Activated CD8-positive, alpha-beta memory T cell treated with anti-CD3 and anti-CD28 coated beads, Interleukin-2, amount 10 ng/mL, durations not matched to agents 7 days and 5 days (primary cell): Measurements from ENCODE around the gene FIZ1. TPM values are rescaled to one million over a fixed set of nuclear protein-coding genes. Genes with fewer than 3 reads are reported as not detected.

Source experiments
- ATAC-seq: fragments of 150-1000 bp; cut with Tn5 transposase; one replicate; pipeline ENCODE4 v1.10.0; 2021; ENCODE audit warnings: moderate library complexity
- CTCF ChIA-PET: fragments of 350-600 bp; sonication (Branson Sonifier 250); formaldehyde crosslinking; loops from one replicate; lab custom pipeline; 2021; ENCODE audit warnings: antibody characterized with exemption; lab: Charles Lee
- DNase-seq: peaks from one replicate; pipeline ENCODE4 v3.0.0-alpha.2; 2020
- H3K27ac Mint-ChIP-seq: one replicate; pipeline ENCODE4 v1.8.0; 2021; ENCODE audit warnings: mild to moderate bottlenecking, mixed read lengths
- H3K27me3 Mint-ChIP-seq: one replicate; pipeline ENCODE4 v1.8.0; 2021; ENCODE audit warnings: mixed read lengths
- H3K36me3 Mint-ChIP-seq: one replicate; pipeline ENCODE4 v1.8.0; 2021; ENCODE audit warnings: mild to moderate bottlenecking, mixed read lengths
- H3K4me1 Mint-ChIP-seq: one replicate; pipeline ENCODE4 v1.8.0; 2021; ENCODE audit warnings: mixed read lengths
- H3K4me3 Mint-ChIP-seq: one replicate; pipeline ENCODE4 v1.8.0; 2021; ENCODE audit warnings: mild to moderate bottlenecking, moderate library complexity, mixed read lengths
- H3K9me3 Mint-ChIP-seq: one replicate; pipeline ENCODE4 v1.8.0; 2022; ENCODE audit warnings: low read depth, mixed read lengths
- total RNA-seq, 2 experiments: library from RNA; stranded (reverse); gene quantifications; one replicate each; pipeline ENCODE4 v1.2.3, GENCODE V29; 2021

Gene FIZ1
- 10 to 100 TPM; 13.0 to 15.7 TPM for total RNA-seq

- peaks cover 35% of the 10 kb centered on the region for H3K36me3 Mint-ChIP-seq
- peak within 1 kb of the TSS; percentile 99 for H3K27ac Mint-ChIP-seq
These were observed at the start of gene FIZ1 for GRCh38 chr19:55599468-55599841. Gene FIZ1 (minus strand): TSS chr19:55599517. CDS start chr19:55597865, 1,652 bp downstream.

GRCh38 chr19:55648585-55649267 lies 49.4 kb upstream of the FIZ1 start:
- CTCF ChIA-PET: interaction anchor here (1.1 to 5.5 kb wide), 4 partner anchors 9 to 508 kb away, joined by 3 to 74 read pairs (median 4); no protein-coding TSS in a partner anchor
- Mint-ChIP-seq H3K4me1 (peaks cover 30% of the 10 kb centered on the region), H3K9me3 (no peaks in the 10 kb centered on the region), H3K4me3 (peak overlapping the region; percentile 63), H3K27ac (peak overlapping the region; percentile 52), H3K36me3 (peaks cover 8% of the 10 kb centered on the region), H3K27me3 (no peaks in the 10 kb centered on the region)
- no peak for DNase-seq
- no peak for ATAC-seq

More at GRCh38 chr19:55599468-55599841, at the start of gene FIZ1:
- Mint-ChIP-seq H3K4me1 (peaks cover 25% of the 10 kb centered on the region), H3K27me3 (no peaks in the 10 kb centered on the region), H3K9me3 (no peaks in the 10 kb centered on the region), H3K4me3 (peak within 1 kb of the TSS; percentile 86)
- DNase-seq (peak; percentile 98), ATAC-seq (peak; percentile 77)
- CTCF ChIA-PET: interaction anchor here (0.7 to 4.2 kb wide), 12 partner anchors 12 to 345 kb away, joined by 3 to 31 read pairs (median 6); partner anchors contain the start of genes CCDC106, U2AF2, ZNF581 and ZNF628

GRCh38 chr19:55647732-55648584 lies 48.6 kb upstream of the FIZ1 start, which contains the start of gene CCDC106:
Gene CCDC106 (plus strand): TSS chr19:55648212. CDS start chr19:55649047, 835 bp downstream.
- Mint-ChIP-seq H3K27ac (peak within 1 kb of the TSS; percentile 75), H3K4me1 (peaks cover 35% of the 10 kb centered on the region), H3K9me3 (no peaks in the 10 kb centered on the region), H3K27me3 (no peaks in the 10 kb centered on the region), H3K4me3 (peak within 1 kb of the TSS; percentile 71), H3K36me3 (peaks cover 8% of the 10 kb centered on the region)
- CTCF ChIA-PET: interaction anchor here (1.2 to 5.5 kb wide), 4 partner anchors 8 to 67 kb away, joined by 3 to 74 read pairs (median 5); partner anchors contain the start of gene FIZ1
- no peak for DNase-seq
- peak; percentile 9 for ATAC-seq

- Mint-ChIP-seq H3K27ac (peak overlapping the region; percentile 75), H3K4me1 (peaks cover 37% of the 10 kb centered on the region)
- CTCF ChIA-PET: interaction anchor here (1.2 to 5.5 kb wide), 4 partner anchors 13 to 143 kb away, joined by 3 to 74 read pairs (median 4); partner anchors contain the start of gene FIZ1
These were observed 47.8 kb upstream of the FIZ1 start for GRCh38 chr19:55646889-55647731.

GRCh38 chr19:55645512-55645881 lies 46.2 kb upstream of the FIZ1 start:
- peaks cover 42% of the 10 kb centered on the region for H3K4me1 Mint-ChIP-seq
- ATAC-seq: no peak

More at GRCh38 chr19:55646889-55647731, 47.8 kb upstream of the FIZ1 start:
- peaks cover 7% of the 10 kb centered on the region for H3K36me3 Mint-ChIP-seq
- H3K27me3 Mint-ChIP-seq: no peaks in the 10 kb centered on the region
- no peaks in the 10 kb centered on the region for H3K9me3 Mint-ChIP-seq
- DNase-seq (no peak), ATAC-seq (no peak)
- peak overlapping the region; percentile 71 for H3K4me3 Mint-ChIP-seq

GRCh38 chr19:55644842-55645511 lies 45.7 kb upstream of the FIZ1 start:
- CTCF ChIA-PET: interaction anchor here (0.6 to 5.5 kb wide), 3 partner anchors 9 to 20 kb away, joined by 4 to 74 read pairs (median 41); partner anchors contain the start of gene U2AF2
- Mint-ChIP-seq H3K27ac (peak overlapping the region; percentile 95), H3K9me3 (no peaks in the 10 kb centered on the region), H3K4me1 (peaks cover 48% of the 10 kb centered on the region), H3K27me3 (no peaks in the 10 kb centered on the region), H3K4me3 (peak overlapping the region; percentile 87), H3K36me3 (peaks cover 6% of the 10 kb centered on the region)
- ATAC-seq (no peak), DNase-seq (no peak)

More at GRCh38 chr19:55645512-55645881, 46.2 kb upstream of the FIZ1 start:
- H3K4me3 Mint-ChIP-seq: peak overlapping the region; percentile 18
- CTCF ChIA-PET: interaction anchor here (0.6 to 5.5 kb wide), 3 partner anchors 8 to 20 kb away, joined by 4 to 74 read pairs (median 41); partner anchors contain the start of gene U2AF2
- H3K36me3 Mint-ChIP-seq: peaks cover 6% of the 10 kb centered on the region
- DNase-seq: no peak
- no peaks in the 10 kb centered on the region for H3K9me3 Mint-ChIP-seq
- peak overlapping the region; percentile 57 for H3K27ac Mint-ChIP-seq
- H3K27me3 Mint-ChIP-seq: no peaks in the 10 kb centered on the region

GRCh38 chr19:55644191-55644833 lies 45.0 kb upstream of the FIZ1 start:
- CTCF ChIA-PET: interaction anchor here (2.6 to 4.1 kb wide), 2 partner anchors 9 to 12 kb away, joined by 21 to 41 read pairs; partner anchors contain the start of gene U2AF2
- peaks cover 6% of the 10 kb centered on the region for H3K36me3 Mint-ChIP-seq
- peak overlapping the region; percentile 87 for H3K4me3 Mint-ChIP-seq
- no peaks in the 10 kb centered on the region for H3K27me3 Mint-ChIP-seq
- peak overlapping the region; percentile 95 for H3K27ac Mint-ChIP-seq
- DNase-seq (no peak), ATAC-seq (no peak)
- H3K9me3 Mint-ChIP-seq: no peaks in the 10 kb centered on the region
- peaks cover 47% of the 10 kb centered on the region for H3K4me1 Mint-ChIP-seq

- Mint-ChIP-seq H3K4me3 (peak overlapping the region; percentile 87), H3K27me3 (no peaks in the 10 kb centered on the region), H3K9me3 (no peaks in the 10 kb centered on the region), H3K27ac (peak overlapping the region; percentile 95), H3K4me1 (peaks cover 50% of the 10 kb centered on the region), H3K36me3 (peaks cover 9% of the 10 kb centered on the region)
- DNase-seq (no peak), ATAC-seq (no peak)
- CTCF ChIA-PET: interaction anchor here (2.6 to 4.1 kb wide), 2 partner anchors 10 to 11 kb away, joined by 21 to 41 read pairs; partner anchors contain the start of gene U2AF2
These were observed 44.5 kb upstream of the FIZ1 start for GRCh38 chr19:55643887-55644176.

- peak; percentile 85 for DNase-seq
- peaks cover 12% of the 10 kb centered on the region for H3K36me3 Mint-ChIP-seq
- peak; percentile 66 for ATAC-seq
- H3K4me3 Mint-ChIP-seq: peak within 1 kb of the TSS; percentile 87
- CTCF ChIA-PET: interaction anchor here (1.3 to 4.1 kb wide), 6 partner anchors 10 to 140 kb away, joined by 3 to 41 read pairs (median 4); partner anchors contain the start of genes FIZ1, U2AF2, ZNF524 and ZNF865
- H3K9me3 Mint-ChIP-seq: no peaks in the 10 kb centered on the region
- H3K27me3 Mint-ChIP-seq: no peaks in the 10 kb centered on the region
- peak within 1 kb of the TSS; percentile 95 for H3K27ac Mint-ChIP-seq
- peaks cover 50% of the 10 kb centered on the region for H3K4me1 Mint-ChIP-seq
These were observed 43.9 kb upstream of the FIZ1 start, which contains the start of gene ZNF581 for GRCh38 chr19:55643003-55643886. Gene ZNF581 (plus strand): TSS chr19:55643649. CDS start chr19:55644572, 923 bp downstream.

- CTCF ChIA-PET: interaction anchor here (1.0 to 4.1 kb wide), 7 partner anchors 10 to 139 kb away, joined by 3 to 41 read pairs (median 4); partner anchors contain the start of genes FIZ1, U2AF2, ZNF524 and ZNF865
- ATAC-seq (peak; percentile 22), DNase-seq (peak; percentile 61)
- Mint-ChIP-seq H3K4me3 (peak overlapping the region; percentile 87), H3K27me3 (no peaks in the 10 kb centered on the region), H3K9me3 (no peaks in the 10 kb centered on the region), H3K27ac (peak overlapping the region; percentile 95), H3K36me3 (peaks cover 16% of the 10 kb centered on the region), H3K4me1 (peaks cover 55% of the 10 kb centered on the region)
These were observed 43.1 kb upstream of the FIZ1 start for GRCh38 chr19:55642153-55643002.
